Esophagus squamous epithelium (tissue), 4 donors: Measurements from ENCODE around the gene ASTL.

Experiments
- CTCF ChIP-seq, 6 experiments: fragments of 450-650 bp in 4 of 6; fragments of 200-600 bp in 2 of 6; sonication (generic) in 2 of 6; IDR thresholded peaks; one replicate each; pipeline ENCODE4 v1.5.1; 2016 to 2019; ENCODE audit warnings: antibody characterized with exemption in 6 of 6, mild to moderate bottlenecking in 4 of 6, moderate library complexity in 4 of 6
- POLR2A ChIP-seq, 4 donors: fragments of 450-650 bp; IDR thresholded peaks; one replicate each; pipeline ENCODE4 v1.6.1; 2017; ENCODE audit warnings: antibody characterized with exemption in 4 of 4, mild to moderate bottlenecking in 4 of 4, moderate library complexity in 3 of 4

DNA sequence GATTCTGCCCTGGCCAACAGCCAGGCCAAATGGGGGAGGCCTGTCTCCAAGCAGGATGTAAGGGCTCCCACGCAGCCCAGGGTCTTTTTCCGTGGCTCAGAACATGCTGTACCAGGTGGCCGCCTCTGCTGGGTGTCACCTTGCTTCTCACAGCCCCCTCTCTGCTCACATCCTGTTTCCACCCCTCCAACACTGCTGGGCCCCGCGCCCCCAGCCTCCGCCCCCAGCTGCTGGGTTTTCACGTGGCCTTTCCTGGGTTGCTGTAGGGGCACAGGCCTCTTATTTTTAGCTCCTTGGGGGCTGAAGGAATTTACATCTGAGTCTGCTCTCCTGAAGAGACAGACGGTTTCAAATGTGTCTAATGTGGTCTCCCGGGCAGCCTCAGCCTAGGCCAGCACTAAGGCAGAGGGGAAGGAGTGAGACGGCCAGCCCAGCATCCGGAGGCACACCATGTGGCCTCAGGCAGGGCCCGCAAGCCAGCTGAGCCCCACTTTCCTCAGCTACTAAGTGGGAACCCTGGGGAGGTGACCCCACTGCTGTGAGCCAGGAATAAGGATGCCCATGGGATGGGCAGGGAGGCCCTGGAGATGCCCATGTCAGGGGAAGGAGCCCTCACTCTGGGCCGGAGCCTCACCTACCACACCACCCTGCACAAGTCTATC lies 25.6 kb upstream of the ASTL start:
- TF ChIP-seq CTCF (IDR thresholded peaks at IDR 0.05) (no peak), POLR2A (IDR thresholded peaks at IDR 0.05) (no peak)
